Activated CD8-positive, alpha-beta memory T cell treated with anti-CD3 and anti-CD28 coated beads for 24 hours (primary cell): ENCODE results near the gene DAPL1.

Experiments used
- DNase-seq: peaks from one replicate; pipeline ENCODE4 v3.0.0-alpha.2; 2020

Gene DAPL1

GRCh38 chr2:158778243-158778642, 16.9 kb upstream of the DAPL1 start:
- no peak for DNase-seq

- no peak for DNase-seq
Observed at GRCh38 chr2:158779621-158780020, 15.5 kb upstream of the DAPL1 start.

- no peak for DNase-seq
Observed at GRCh38 chr2:158781353-158781961, 13.7 kb upstream of the DAPL1 start.

GRCh38 chr2:158782136-158782535, 13.0 kb upstream of the DAPL1 start:
- DNase-seq, result no peak

GRCh38 chr2:158782616-158783015, 12.5 kb upstream of the DAPL1 start:
- DNase-seq, result no peak

- DNase-seq, result no peak
Observed at GRCh38 chr2:158783923-158784322, 11.2 kb upstream of the DAPL1 start.

- DNase-seq, result no peak
Observed at GRCh38 chr2:158786897-158787296, 8.2 kb upstream of the DAPL1 start.

GRCh38 chr2:158788951-158789350, 6.2 kb upstream of the DAPL1 start:
- DNase-seq, result no peak

GRCh38 chr2:158796652-158797051, 1.5 kb downstream of the DAPL1 start:
- no peak for DNase-seq

- no peak for DNase-seq
Observed at GRCh38 chr2:158797963-158798700, 3.0 kb downstream of the DAPL1 start.

GRCh38 chr2:158799181-158799580, 4.1 kb downstream of the DAPL1 start:
- DNase-seq, result no peak

GRCh38 chr2:158803506-158803905, 8.4 kb downstream of the DAPL1 start:
- no peak for DNase-seq

- DNase-seq, result no peak
Observed at GRCh38 chr2:158805255-158805654, 10.1 kb downstream of the DAPL1 start.

- no peak for DNase-seq
Observed at GRCh38 chr2:158805936-158806335, 10.8 kb downstream of the DAPL1 start.

GRCh38 chr2:158806941-158807340, 11.8 kb downstream of the DAPL1 start:
- no peak for DNase-seq

- no peak for DNase-seq
Observed at GRCh38 chr2:158808426-158808825, 13.3 kb downstream of the DAPL1 start.

GRCh38 chr2:158809816-158810215, 14.7 kb downstream of the DAPL1 start:
- DNase-seq, result no peak

GRCh38 chr2:158810731-158811460, 15.8 kb downstream of the DAPL1 start:
- DNase-seq, result no peak

GRCh38 chr2:158815166-158815565, 20.0 kb downstream of the DAPL1 start:
- no peak for DNase-seq

- DNase-seq, result no peak
Observed at GRCh38 chr2:158815658-158816057, 20.5 kb downstream of the DAPL1 start.

GRCh38 chr2:158817588-158817987, 22.5 kb downstream of the DAPL1 start:
- DNase-seq, result no peak

- DNase-seq, result no peak
Observed at GRCh38 chr2:158818511-158818910, 23.4 kb downstream of the DAPL1 start.

- no peak for DNase-seq
Observed at GRCh38 chr2:158822193-158822592, 27.1 kb downstream of the DAPL1 start.
